Measurements from ENCODE around the gene PAX6.

The PAX6 gene

GRCh38 chr11:31807799-31808667 lies 3.1 kb downstream of the PAX6 start:
- no peak for DNase-seq

DNA sequence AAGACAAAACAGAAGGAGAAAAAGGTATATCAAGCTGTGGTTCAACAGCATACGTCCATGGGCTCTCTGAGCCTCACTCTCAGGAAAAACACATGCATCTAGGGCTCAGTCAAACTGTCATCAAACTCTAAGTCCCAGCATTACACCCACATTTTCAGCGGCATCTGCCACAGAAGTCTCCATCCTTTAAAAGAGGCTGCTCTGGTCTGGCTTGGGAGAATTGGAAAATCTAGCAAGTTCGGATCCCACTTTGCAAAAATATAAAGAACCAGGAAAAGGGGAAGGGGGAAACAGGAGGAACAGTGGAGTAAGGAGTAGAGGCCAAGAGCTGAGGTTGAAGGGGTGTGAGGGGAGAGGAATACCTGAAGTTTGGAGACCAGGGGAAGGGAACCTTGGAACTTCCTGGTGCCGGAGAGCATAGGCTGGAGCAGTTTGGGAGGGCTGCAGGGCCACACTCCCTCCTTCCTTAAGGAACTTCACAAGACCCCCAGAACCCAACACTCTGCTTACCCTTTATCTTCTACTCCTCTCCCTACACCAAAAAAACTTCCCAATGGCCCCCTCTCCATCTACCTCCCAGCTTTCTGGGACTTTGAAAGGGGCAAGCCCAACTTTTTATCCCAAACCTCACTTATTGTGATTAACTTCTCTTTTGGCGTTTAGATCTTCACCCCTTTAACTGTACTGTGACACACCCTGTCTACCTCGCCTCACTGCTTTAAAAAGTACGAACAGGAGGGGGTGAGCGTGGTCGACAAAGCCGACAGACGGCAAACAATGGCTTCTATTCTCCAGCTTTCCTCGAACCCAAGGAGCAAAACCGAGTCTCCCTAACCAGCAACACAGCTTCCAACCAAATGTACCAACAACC lies 4.0 kb downstream of the PAX6 start:
- DNase-seq = no peak

DNA sequence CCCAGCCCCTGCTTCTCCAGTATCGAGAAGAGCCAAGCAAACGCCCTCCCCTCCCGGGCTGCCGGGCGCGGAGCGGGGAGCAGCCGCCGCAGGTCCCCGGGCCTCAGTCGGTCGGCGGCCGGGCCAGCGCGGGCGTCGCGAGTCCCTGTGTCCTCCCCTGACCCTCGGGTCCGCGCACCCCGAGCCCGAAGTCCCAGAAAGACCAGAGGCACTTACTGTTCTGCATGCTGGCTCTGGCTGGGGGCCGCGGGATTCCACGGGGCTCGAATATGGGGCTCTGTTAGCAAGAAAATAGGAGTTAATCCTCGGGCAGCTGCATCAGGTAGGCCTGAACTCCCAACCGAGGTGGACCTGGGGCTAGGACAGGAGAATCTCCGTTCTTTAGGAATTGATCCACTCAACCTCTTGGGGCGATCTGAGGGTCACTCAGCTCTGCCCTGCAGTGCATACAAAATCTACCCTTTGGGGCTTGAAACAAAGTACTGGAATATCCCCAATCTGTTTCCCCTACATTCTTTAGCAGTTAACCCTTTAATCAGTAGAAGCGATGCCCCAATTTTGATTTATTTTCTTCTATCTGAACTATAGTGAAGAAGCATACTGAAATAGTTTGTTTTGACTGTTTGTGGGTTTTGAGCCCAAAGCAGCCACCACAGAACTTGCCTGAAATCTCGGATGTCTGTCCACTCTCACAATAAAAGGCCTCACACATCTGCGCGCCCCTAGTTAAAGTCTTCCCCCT lies 4.8 kb downstream of the PAX6 start:
- DNase-seq = no peak

- DNase-seq = no peak
Measured at GRCh38 chr11:31805629-31806185, 5.4 kb downstream of the PAX6 start.

GRCh38 chr11:31805037-31805628 lies 6.0 kb downstream of the PAX6 start:
- no peak for DNase-seq

DNA sequence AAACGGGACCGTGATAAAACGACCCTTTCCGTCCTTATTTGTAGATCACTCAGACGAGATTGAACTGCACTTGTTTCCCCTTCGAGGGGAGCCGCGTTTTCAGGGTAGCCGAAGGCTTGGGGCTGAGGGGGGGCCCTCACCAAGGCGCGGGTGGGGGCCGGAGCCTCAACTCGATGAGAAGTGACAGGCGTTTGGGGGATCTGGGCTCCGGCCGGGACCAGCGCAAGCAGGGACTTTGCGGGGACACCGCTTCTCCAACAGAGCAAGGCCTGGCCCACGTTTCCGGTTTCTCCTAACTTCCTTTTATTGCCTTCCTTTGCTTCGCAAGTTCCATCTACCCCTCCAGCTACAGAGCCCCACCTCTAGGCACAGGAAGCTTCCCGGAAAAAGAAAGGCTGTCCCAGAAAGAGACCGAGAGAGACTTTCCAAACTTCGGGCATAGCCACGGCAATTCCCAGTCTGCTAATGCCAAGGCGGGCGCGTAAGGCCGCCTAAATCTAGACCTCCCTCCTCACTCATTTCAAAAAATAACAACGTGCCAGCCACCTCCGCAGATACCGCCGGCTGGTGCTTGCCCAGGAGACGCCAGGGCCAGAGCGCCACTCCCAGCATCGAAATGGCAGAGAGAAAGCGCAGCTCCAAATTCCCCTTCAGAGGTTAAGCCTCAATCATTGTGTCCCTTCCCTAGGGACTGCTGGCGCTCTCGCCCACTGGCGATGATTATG lies 6.6 kb downstream of the PAX6 start:
- no peak for DNase-seq

GRCh38 chr11:31803813-31804311 lies 7.3 kb downstream of the PAX6 start:
- DNase-seq = no peak

DNA sequence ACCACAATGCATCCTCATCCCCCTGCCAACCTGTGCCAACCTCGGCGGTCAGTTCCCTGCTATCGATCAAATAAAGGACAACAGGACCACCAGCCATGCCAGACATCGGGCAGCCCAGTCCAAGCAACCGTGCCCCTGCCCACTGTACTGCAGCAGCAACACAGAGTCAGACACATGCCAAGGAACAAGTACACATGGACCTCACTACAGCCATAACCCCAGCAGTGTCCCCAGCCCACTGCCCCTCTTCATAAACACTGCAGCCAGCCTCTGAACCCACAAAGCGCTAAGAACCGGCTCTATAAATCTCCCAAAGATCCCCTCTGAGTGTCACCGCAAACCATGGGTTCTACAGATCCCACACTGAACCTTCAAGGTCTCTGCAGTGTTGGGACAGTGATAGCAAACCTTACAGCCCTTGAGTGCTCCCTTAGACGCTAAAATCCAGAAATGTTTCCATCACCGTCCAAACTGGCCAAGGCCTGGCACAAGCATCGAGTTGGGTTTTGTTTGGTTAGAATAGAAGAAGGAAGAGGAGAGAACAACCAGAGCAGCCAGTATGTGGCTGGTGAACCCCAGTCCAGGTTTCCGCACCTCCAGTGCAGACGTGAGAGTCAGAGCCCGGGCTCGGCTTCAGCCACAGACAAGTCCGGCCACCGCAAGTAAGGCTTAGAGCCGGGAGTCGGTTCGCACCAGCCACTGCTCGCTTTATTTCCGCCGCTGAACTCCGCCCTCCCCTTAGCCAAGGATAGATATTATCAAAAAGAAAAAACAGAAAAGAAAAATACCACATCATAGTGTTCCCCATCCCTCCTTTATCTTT lies 7.9 kb downstream of the PAX6 start:
- DNase-seq = no peak

DNA sequence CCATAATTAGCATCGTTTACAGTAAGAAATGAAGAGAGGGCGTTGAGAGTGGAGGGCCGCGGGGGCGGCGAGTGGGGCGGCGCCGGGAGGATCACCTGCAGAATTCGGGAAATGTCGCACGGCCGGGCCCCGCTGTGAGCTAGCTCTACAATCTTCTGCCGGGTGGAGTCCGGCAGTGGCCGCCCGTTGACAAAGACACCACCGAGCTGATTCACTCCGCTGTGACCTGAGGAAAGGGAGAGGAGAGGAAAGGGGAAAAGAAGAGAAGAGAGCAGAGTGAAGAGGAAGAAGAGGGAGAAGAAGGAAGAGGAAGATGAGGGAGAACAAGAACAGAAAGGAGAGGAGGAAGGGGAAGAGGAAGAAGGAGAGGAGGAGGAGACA lies 8.5 kb downstream of the PAX6 start:
- no peak for DNase-seq

GRCh38 chr11:31802000-31802551 lies 9.0 kb downstream of the PAX6 start:
- DNase-seq = no peak

DNA sequence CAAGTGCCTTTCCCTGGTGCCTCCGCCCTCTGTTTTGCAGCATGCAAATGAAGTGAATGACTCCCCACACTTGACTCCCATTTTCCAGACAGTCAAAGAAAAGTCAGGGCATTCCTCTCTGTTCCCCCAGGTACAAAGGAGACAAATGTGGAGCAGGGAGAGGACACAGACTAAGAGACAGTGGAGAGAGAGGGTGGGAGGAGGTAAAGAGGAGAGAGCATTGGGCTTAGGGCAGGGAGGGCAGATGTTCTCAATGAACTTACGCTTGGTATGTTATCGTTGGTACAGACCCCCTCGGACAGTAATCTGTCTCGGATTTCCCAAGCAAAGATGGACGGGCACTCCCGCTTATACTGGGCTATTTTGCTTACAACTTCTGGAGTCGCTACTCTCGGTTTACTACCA lies 9.8 kb downstream of the PAX6 start:
- no peak for DNase-seq

DNA sequence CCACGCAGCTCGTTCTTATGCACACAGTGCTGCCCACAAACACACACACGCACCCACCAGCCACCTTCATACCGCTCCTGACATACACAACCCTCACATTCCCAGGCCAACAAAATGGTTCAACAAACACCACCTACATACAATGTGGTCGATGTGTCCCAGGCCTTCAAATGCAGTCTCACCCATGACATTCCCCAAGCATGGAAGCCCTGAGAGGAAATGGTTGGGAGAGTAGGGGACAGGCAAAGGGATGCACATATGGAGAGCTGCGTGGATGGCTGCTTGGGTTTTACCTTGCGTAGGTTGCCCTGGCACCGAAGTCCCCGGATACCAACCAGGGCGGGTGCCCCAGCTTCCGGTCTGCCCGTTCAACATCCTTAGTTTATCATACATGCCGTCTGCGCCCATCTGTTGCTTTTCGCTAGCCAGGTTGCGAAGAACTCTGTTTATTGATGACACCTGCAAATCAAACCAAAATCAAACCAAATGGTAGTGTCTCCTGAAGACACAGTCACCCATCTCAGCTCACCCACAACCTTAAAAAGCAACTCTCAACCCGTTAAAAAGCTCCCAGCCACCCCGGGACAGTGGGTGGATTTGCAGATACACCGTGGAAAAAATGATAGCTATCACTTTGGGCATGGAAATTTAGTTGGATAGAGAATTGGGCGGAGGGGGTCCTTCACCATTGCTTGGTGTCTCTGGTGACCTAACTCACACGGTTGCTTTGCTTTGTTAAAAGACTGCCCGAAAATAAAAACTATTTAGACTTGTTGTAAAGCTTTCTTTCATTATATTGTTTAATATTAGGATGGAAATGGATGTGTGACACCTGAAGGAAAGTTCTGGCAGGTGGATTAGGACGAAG lies 10.5 kb downstream of the PAX6 start:
- DNase-seq = no peak

DNA sequence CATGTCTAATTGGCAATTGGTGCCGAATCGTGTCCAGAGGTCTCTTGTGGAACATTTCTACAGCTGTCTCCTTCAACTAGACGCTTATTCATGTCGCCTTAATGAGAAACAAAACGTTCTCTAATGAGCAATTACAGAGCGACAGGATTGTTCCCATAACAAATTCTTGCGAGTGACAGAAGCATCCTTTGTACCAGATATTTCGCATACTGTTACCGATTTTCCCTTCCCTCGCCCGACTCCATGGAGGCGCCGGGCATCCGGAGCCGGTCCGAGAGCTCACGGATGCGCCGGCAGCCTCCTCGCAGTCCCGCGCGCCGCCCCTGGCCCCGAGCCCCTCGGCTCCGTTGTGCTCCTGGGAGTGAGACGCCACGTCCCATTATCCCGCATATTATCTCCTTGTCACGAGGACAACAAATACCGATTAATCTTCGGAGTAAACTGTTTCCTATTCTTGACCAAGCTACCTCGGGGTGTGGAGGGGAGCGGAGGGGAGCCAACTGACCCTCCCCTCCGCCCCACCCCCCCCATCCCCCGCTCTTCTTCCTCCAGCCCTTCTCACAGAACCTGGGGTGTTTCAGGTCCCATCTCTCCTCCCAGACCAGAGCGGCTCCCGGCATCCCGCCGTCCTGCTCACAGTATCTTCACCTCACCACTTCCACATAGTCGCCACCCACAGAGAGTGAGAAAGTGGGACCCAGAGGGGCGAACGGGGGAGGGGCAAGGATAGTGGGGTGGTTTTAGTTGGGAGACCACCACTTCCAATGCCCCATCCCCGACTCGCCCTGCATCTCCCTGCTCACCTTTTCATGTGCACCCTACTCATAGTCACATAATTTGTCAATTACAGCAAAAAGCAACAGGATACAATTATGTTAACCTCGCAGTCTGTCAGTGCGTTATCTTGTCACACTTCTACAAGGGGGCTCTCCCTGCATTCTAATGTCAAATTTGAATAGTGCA lies 11.4 kb downstream of the PAX6 start:
- no peak for DNase-seq

DNA sequence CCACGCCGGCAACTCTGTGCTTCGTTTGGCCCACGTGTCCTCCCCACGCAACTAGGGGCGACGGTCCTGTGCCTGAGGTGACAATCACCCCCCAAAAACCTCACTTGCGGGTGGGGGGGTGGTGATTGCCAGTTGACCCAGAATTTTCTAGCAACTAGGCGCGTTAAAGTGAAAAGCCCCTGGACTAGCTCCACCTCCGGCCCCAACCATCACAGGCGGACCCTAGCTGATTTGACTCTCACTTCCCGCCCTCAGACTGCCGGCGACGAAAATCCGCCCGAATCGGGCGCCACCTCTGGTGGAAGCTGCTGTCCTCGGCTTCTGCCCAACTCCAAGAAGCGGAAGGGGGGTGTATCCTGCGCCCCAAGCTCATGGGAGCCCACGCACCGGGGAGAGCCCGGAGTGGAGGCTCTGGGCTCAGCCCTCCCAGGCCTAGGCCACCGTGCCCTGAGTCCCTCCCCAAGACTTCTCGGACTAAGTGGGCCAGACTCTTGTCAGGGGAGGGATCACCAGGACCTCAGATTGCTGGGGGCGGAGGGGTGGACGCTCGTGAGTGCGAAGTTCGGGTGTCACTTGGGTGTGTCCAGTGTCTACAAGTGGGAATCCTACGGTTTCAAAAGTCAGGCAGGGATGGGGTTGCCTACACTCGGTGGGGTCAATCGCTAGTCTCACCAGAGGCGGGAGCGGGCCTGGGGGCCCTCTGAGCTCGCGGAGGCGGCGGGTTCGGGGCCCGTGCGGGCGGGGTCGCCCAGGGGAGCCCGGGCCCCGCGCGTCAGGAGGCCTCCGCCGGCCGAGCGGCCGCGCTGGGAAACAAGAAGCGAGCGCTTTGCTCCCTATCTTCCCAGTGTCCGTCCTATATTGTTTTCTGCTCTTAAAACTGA lies 12.3 kb downstream of the PAX6 start:
- DNase-seq = no peak

GRCh38 chr11:31798057-31798553 lies 13.0 kb downstream of the PAX6 start:
- no peak for DNase-seq

DNA sequence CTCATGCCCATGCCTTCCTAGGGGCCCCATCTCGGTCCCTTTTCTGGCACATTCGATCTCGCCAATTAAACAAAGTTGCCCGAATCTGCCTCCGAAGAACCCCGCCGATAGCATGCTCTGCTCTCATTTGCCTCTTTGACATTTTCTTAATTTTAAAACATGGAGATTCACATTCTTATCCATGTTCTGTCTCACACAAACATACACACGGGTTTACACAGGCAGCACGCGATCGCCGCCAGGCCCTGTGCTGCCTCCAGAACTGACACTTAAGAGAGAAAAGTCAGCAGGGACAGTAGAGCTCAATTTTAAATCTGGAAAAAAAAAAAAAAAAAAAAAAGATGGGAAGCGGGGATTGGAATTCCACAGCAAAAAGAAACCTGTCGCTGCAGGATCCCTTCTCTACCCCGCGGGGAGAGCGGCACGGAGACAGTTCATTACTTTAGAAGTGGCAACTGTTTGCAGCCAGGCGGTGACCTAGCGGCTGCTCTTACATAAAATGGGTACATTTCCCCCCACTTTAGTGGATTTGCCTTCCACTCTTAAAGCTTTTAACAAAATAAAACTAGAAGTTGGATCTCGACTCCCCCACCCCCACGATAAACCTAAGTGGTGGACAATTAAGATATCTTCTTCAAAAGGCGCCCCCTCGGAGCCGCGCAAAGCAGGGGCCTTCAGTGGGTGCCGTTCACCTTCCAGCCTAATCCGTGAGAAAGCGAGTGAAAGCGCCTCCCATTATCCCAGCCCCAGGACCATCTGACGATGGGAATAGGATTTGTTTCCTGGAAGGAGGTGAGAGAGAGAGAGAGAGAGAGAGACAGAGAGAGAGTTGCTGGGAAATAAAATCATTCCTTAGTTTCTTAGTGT lies 13.7 kb downstream of the PAX6 start:
- DNase-seq = no peak

Data from activated CD4-positive, alpha-beta T cell treated with anti-CD3 and anti-CD28 coated beads for 48 hours (primary cell).